Stomach smooth muscle (tissue), 2 donors: ENCODE results near the gene KCND3.

Source experiments
- H3K27ac ChIP-seq: one replicate; pipeline ENCODE4 v1.7.0; 2013; ENCODE audit warnings: mild to moderate bottlenecking, low read length, inconsistent platforms
- H3K27me3 ChIP-seq, 2 donors: one replicate each; pipeline ENCODE4 v1.7.0; 2013; ENCODE audit warnings: low read length in 2 of 2; ENCODE audit not compliant: insufficient read depth in 2 of 2, control insufficient read depth in 1 of 2
- H3K36me3 ChIP-seq, 2 donors: one replicate each; pipeline ENCODE4 v1.7.0; 2013; ENCODE audit warnings: low read length in 2 of 2; ENCODE audit not compliant: control insufficient read depth in 2 of 2, insufficient read depth in 2 of 2
- H3K4me1 ChIP-seq: one replicate; pipeline ENCODE4 v1.7.0; 2013; ENCODE audit warnings: low read length; ENCODE audit not compliant: control insufficient read depth, insufficient read depth
- H3K4me3 ChIP-seq, 2 donors: one replicate each; pipeline ENCODE4 v1.7.0; 2013; ENCODE audit warnings: low read length in 2 of 2
- H3K9ac ChIP-seq, 2 donors: one replicate each; pipeline ENCODE4 v1.7.0; 2013; ENCODE audit warnings: low read length in 2 of 2, mild to moderate bottlenecking in 1 of 2
- H3K9me3 ChIP-seq, 2 donors: one replicate each; pipeline ENCODE4 v1.7.0; 2013; ENCODE audit warnings: low read length in 2 of 2; ENCODE audit not compliant: control insufficient read depth in 2 of 2
- donor health status: healthy.
- donor health status: Pancreatic carcinoma.

KCND3 gene

DNA sequence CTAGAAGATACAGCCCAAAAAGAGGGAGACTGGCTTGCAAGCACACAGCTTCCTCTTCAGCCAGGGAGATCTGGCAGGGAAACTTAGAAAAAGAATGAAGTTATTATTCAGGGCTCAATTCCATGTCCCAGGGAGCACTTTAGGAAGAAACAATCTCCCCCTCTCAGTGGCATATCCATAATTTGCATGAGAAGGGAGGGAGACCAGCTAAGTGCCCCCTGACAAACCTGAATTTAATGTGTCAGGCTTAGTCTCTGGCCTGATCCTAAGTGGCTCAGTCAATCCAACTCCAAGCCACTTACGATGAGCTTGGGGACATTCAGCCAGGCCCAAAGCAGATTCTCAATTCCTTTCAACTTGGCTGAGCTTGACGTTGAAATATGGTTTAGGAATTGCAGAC lies 17.7 kb upstream of the KCND3 start:
- Histone ChIP-seq H3K4me3 (no peak overlapping the region), H3K4me1 (peaks cover 16% of the 10 kb centered on the region), H3K36me3 (no peaks in the 10 kb centered on the region), H3K27ac (no peak overlapping the region), H3K9ac (no peak overlapping the region), H3K9me3 (no peaks in the 10 kb centered on the region), H3K27me3 (no peaks in the 10 kb centered on the region)

DNA sequence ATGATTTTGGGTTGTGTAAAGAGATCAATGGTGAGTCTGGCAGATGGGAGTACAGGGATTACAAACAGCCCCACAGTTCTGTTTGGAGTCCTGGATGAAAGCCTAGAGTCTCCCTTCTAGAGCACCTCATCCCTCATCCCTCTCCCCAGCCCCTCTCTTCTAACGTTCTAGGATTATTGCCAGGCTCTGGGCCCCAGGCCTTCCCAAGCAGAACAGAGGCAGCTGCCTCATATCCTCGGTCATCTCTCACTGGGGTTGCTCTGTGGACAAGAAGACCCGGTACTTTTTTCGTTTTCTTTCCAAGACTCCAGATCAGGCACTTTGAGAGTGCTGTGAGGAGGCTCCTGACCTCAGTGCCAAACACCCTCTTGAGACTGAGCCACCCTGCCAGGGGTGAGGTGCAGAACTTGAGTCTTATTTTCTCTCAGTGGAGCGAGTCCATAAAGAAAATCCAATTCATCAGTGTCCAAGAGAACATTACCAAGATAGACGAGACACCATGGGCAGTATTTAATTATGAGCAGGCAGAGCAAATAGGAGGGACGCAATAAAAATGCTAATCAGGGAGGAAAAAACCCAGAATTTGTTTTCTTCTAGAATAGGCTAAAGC lies 17.1 kb upstream of the KCND3 start:
- Histone ChIP-seq H3K36me3 (no peaks in the 10 kb centered on the region), H3K9ac (no peak overlapping the region), H3K27ac (no peak overlapping the region), H3K9me3 (no peaks in the 10 kb centered on the region), H3K4me3 (no peak overlapping the region), H3K4me1 (peaks cover 14% of the 10 kb centered on the region), H3K27me3 (peaks cover 0 to 2% of the 10 kb centered on the region in 2 donors)

DNA sequence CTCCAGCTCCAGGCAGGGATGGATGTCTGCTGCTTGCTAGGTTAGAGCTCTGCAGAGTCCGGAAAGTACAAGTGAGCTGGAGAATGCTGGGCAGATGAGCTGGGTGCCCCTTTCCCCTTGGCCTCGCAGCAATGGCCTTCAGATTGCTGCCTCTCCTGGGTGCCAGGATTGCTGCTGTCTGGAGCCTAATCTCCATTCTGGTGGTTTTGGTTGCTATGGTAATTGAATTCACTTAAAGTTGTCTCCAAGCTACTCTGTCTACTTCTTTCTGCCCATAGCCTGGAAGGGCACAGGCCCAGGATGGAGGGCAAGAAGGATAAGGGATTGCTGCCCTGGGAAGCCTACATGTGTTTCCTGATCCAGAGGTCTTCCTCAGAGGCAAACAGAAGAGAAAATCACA lies 14.6 kb upstream of the KCND3 start:
- H3K9me3 ChIP-seq, result no peaks in the 10 kb centered on the region
- peaks cover 0 to 4% of the 10 kb centered on the region in 2 donors for H3K27me3 ChIP-seq
- H3K36me3 ChIP-seq, result no peaks in the 10 kb centered on the region
- H3K9ac ChIP-seq, result no peak overlapping the region
- H3K27ac ChIP-seq, result no peak overlapping the region
- H3K4me3 ChIP-seq, result no peak overlapping the region
- H3K4me1 ChIP-seq, result peaks cover 9% of the 10 kb centered on the region

DNA sequence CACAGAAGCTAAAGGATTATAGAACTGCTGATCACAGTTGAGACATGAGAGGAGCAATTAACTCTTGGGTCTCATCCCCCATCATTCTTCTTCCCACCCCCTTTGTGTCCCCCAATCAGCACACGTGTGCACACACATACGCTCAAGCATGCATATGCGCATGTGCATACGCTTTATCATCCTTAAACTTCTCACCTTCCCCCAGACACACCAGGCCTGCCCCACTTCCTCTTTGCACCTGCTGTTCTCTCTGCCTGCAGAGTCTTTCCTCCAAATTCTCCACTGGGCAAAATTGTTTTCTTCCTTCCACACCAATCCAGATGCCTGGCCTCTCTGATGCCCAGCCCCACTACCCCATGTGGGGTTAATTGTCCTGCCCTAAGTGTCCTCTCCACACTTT lies 13.0 kb upstream of the KCND3 start:
- H3K9me3 ChIP-seq, result no peaks in the 10 kb centered on the region
- peaks cover 9% of the 10 kb centered on the region for H3K4me1 ChIP-seq
- peaks cover 0 to 4% of the 10 kb centered on the region in 2 donors for H3K27me3 ChIP-seq
- no peak overlapping the region for H3K9ac ChIP-seq
- no peak overlapping the region for H3K4me3 ChIP-seq
- H3K27ac ChIP-seq, result no peak overlapping the region
- H3K36me3 ChIP-seq, result no peaks in the 10 kb centered on the region

DNA sequence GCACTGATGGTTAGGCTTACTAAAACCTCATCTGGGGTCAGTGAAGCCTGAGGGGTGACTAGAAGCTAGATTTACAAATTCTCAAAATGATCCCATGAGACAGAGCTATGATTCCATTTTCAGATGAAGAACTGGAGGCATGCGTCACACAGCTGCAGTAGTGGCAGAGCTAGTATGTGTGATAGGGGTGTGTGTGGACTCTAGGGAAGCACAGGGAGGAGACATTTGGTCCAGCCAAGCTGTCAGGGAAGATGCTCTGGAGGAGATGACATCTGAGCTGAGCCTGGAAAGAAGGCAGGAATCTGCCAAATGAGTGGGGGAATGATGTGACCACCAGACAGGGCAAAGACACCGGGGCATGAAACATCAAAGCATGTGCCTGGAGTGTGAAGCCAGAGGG lies 12.0 kb upstream of the KCND3 start:
- no peaks in the 10 kb centered on the region for H3K9me3 ChIP-seq
- peaks cover 1% of the 10 kb centered on the region for H3K4me1 ChIP-seq
- H3K27me3 ChIP-seq, result peaks cover 0 to 4% of the 10 kb centered on the region in 2 donors
- H3K4me3 ChIP-seq, result no peak overlapping the region
- H3K9ac ChIP-seq, result no peak overlapping the region
- H3K27ac ChIP-seq, result no peak overlapping the region
- no peaks in the 10 kb centered on the region for H3K36me3 ChIP-seq

DNA sequence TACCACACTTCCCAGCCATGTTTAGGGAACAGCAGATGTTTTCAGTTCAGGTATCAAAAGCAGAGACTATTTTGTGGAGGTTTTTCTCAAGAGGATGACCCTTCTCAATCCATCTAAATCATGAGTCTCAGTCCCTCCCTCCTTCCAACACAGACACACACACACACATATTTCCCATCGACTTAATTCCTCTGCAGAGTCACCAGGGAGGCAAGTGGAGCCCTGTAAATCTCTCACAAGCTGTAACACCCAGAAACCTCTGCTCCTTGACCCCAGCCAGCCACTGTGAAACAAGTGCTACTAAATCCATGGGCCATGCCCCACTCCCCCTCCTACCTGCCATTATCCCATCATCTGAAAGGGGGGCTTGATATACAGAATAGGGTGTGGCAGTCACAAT lies 10.6 kb upstream of the KCND3 start:
- H3K9ac ChIP-seq, result no peak overlapping the region
- no peaks in the 10 kb centered on the region for H3K9me3 ChIP-seq
- peaks cover 0 to 4% of the 10 kb centered on the region in 2 donors for H3K27me3 ChIP-seq
- no peak overlapping the region for H3K4me3 ChIP-seq
- H3K36me3 ChIP-seq, result no peaks in the 10 kb centered on the region
- no peaks in the 10 kb centered on the region for H3K4me1 ChIP-seq
- no peak overlapping the region for H3K27ac ChIP-seq

DNA sequence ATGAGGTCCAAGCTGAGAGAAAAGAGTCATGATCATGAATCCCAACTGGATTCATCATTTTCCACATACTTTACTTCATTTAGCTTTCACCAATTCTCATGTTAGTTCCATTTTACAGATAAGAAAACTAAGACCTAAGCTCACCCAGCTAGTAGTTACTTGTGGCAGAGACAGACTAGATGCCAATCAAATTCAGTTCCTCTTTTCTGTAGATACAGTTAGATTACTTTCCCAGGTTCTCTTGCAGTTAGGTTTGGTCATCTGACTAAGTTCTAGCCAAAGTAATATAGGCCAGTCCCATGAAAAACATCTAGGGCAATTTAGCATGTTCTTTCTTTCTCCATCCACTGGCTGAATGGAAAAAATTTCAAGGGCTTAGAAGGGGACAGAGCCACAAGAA lies 8.9 kb upstream of the KCND3 start:
- H3K4me1 ChIP-seq, result no peaks in the 10 kb centered on the region
- no peaks in the 10 kb centered on the region for H3K36me3 ChIP-seq
- no peak overlapping the region for H3K9ac ChIP-seq
- no peak overlapping the region for H3K27ac ChIP-seq
- peaks cover 0 to 4% of the 10 kb centered on the region in 2 donors for H3K27me3 ChIP-seq
- no peaks in the 10 kb centered on the region for H3K9me3 ChIP-seq
- no peak overlapping the region for H3K4me3 ChIP-seq

DNA sequence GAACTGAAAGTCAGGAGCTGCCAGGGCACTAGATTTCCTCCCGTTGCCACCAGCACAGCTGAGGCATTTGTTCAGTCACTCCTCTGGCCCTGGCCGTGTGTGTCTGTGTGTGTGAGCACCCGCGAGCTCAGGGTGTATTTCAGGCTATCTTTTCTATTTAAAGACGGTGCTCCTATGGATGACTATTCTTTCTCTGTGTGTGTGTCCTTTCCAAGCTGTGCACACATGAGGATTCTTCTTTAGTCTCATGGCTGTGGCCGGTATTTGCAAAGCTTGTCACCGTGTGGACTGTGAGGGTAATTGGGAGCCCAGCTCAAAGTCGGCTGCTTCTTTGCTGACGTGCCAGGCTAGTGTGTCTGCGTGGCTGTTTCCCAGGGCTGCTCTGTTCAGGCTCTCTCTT lies 3.0 kb upstream of the KCND3 start:
- H3K27ac ChIP-seq, result peak overlapping the region; percentile 37
- H3K4me1 ChIP-seq, result peaks cover 35% of the 10 kb centered on the region
- peak overlapping the region in 1 of 2 donors; percentile 64 for H3K9ac ChIP-seq
- H3K4me3 ChIP-seq, result peak overlapping the region in 1 of 2 donors; percentile 55
- no peaks in the 10 kb centered on the region for H3K9me3 ChIP-seq
- H3K27me3 ChIP-seq, result no peaks in the 10 kb centered on the region
- H3K36me3 ChIP-seq, result no peaks in the 10 kb centered on the region

DNA sequence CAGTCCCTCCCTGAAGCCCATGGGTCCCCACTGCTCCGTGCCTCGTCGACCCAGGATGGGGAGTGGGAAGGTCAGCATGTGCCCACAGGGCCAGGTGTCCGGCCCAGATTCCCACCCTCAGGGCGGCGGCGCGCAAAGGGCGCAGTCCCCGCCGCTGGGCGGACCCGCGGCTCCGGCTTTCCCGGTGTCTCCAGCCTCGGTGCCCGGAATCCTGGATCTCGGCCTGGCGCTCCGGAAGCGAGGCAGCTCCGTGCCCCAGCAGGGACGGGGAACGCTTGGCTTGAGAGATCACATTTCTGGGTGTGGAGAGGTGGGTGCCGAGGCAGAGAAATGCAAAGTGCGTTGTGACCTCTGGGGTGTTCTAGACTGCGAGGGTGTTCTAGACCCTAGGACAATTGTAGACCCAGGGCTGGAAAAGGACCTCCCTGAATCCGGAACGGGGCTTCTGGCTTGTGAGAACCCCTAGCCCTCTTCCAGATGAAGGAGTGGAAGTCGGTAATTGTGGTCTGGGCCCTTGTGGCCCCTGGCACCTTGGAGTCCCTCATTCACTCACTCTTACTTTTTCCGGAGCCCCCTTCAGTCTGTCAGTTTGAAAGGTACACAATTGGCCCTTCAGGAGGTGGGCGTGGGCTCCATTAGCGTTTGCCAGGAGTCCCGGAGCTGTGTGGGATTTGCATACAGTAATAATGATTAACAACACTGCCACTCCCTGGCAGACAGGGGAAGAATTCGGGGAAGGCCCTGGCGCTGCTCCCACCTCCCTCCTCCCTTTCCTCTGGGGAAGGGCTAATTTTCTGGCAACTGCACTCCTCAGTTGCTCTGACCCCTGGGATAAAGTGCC lies 1.6 kb upstream of the KCND3 start:
- Histone ChIP-seq H3K27ac (peak overlapping the region; percentile 58), H3K4me3 (peak overlapping the region; percentile 62 to 81), H3K4me1 (peaks cover 45% of the 10 kb centered on the region), H3K9me3 (no peaks in the 10 kb centered on the region), H3K27me3 (no peaks in the 10 kb centered on the region), H3K36me3 (no peaks in the 10 kb centered on the region), H3K9ac (peak overlapping the region; percentile 47 to 52)

DNA sequence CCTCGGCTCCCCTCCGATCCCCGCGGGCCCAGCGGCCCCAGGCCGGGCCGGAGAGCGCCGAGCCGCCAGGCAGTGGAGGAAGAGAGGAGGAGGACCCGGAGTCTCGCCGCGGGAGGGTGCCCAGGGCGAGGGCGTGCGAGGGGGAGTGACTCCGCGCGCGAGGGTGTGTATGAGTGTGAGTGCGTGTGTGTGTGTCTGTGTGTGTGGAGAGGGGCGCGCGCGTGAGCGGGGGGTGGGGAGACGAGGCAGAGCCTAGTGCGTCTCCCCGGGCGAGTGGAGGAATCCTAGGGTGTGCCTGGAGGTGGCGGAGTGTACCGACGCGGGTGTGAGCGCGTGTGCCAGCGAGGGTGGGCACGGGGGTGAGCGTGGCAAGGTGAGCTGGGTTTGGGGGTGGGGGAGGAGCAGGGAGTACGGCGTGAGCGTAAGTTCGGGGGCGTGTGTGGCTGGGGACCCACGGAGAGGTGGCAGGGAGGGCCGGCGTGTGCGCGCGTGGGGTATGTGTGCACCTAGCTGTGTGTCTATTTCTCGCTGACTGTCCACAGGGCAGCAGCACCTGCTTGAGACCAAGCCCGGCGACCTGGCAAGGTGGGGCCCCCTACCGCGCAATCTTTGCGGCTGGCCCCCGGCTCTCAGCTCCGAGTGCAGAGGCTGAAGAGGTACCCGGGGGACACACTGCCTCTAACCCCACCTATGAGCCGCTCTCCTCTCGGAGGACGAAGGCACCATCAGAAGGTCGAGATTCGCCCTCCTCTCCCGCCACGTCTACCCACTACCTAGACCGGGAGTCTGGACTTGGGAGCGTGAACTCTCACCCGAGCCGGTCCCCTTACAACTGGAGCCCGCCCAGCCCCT lies 784 bp upstream of the KCND3 start:
- peak overlapping the region; percentile 58 for H3K27ac ChIP-seq
- peak overlapping the region; percentile 36 to 52 for H3K9ac ChIP-seq
- no peaks in the 10 kb centered on the region for H3K27me3 ChIP-seq
- H3K9me3 ChIP-seq, result no peaks in the 10 kb centered on the region
- H3K4me3 ChIP-seq, result peak overlapping the region; percentile 62 to 81
- H3K4me1 ChIP-seq, result peaks cover 45% of the 10 kb centered on the region
- no peaks in the 10 kb centered on the region for H3K36me3 ChIP-seq
